Loucy (cell line): Measurements from ENCODE around the gene TDRD7.

Experiments
- CTCF ChIP-seq: fragments of 200-600 bp; sonication (generic); conservative IDR thresholded peaks from 2 replicates; pipeline ENCODE4 v1.5.1; 2014; ENCODE audit warnings: mild to moderate bottlenecking, antibody characterized with exemption, low read length
- EZH2phosphoT487 ChIP-seq: fragments of 200-600 bp; IDR thresholded peaks from 2 replicates; pipeline ENCODE4 v1.6.1; 2018; ENCODE audit warnings: antibody characterized with exemption, mild to moderate bottlenecking, moderate library complexity, borderline replicate concordance

GRCh38 chr9:97480749-97481148 is 68.9 kb downstream of the TDRD7 start:
- TF ChIP-seq CTCF (no peak), EZH2phosphoT487 (no peak)
